MM.1S (cell line): Measurements from ENCODE around the gene LIF.

Experiments used
- DNase-seq: peaks from one replicate; pipeline ENCODE4 v3.0.0-alpha.2; 2015
- H2AFZ ChIP-seq: fragments of 300-600 bp; sonication (generic); 2 replicates; pipeline ENCODE4 v1.6.0; 2016; ENCODE audit warnings: antibody characterized with exemption, low read length
- H3F3A ChIP-seq: fragments of 300-600 bp; sonication (generic); 2 replicates; pipeline ENCODE4 v1.6.1; 2016; ENCODE audit warnings: mild to moderate bottlenecking, antibody characterized with exemption, low read length, moderate library complexity, mixed read lengths; ENCODE audit not compliant: insufficient read depth
- H3K27ac ChIP-seq: fragments of 300-600 bp; sonication (generic); 2 replicates; pipeline ENCODE4 v1.5.1; 2016; ENCODE audit warnings: mild to moderate bottlenecking, low read length
- H3K27me3 ChIP-seq: fragments of 300-600 bp; sonication (generic); replicated peaks from 2 replicates; pipeline ENCODE4 v1.6.0; 2016; ENCODE audit warnings: low read length; ENCODE audit not compliant: insufficient read depth
- H3K36me3 ChIP-seq: fragments of 300-600 bp; sonication (generic); replicated peaks from 2 replicates; pipeline ENCODE4 v1.6.1; 2016; ENCODE audit warnings: mild to moderate bottlenecking, low read length, mixed read lengths; ENCODE audit not compliant: insufficient read depth
- H3K4me1 ChIP-seq: fragments of 300-600 bp; sonication (generic); 2 replicates; pipeline ENCODE4 v1.6.1; 2016; ENCODE audit warnings: low read length, mixed read lengths
- H3K4me2 ChIP-seq: fragments of 300-600 bp; sonication (generic); 2 replicates; pipeline ENCODE4 v1.6.0; 2016; ENCODE audit warnings: low read depth, low read length
- H3K4me3 ChIP-seq: fragments of 300-600 bp; sonication (generic); 2 replicates; pipeline ENCODE4 v1.5.1; 2016; ENCODE audit warnings: low read length, mixed read lengths
- H3K79me2 ChIP-seq: fragments of 300-600 bp; sonication (generic); 2 replicates; pipeline ENCODE4 v1.6.1; 2016; ENCODE audit warnings: mixed run types, low read length, mixed read lengths
- H3K9ac ChIP-seq: fragments of 300-600 bp; sonication (generic); 2 replicates; pipeline ENCODE4 v1.6.1; 2016; ENCODE audit warnings: low read length, mixed read lengths
- H3K9me2 ChIP-seq: fragments of 300-600 bp; sonication (generic); replicated peaks from 2 replicates; pipeline ENCODE4 v1.6.1; 2016; ENCODE audit warnings: mild to moderate bottlenecking, low read length, mixed read lengths; ENCODE audit not compliant: insufficient read depth
- H3K9me3 ChIP-seq: fragments of 300-600 bp; sonication (generic); replicated peaks from 2 replicates; pipeline ENCODE4 v1.6.1; 2016; ENCODE audit warnings: mild to moderate bottlenecking, low read length, mixed read lengths; ENCODE audit not compliant: insufficient read depth
- H4K20me1 ChIP-seq: fragments of 300-600 bp; sonication (generic); 2 replicates; pipeline ENCODE4 v1.6.1; 2016; ENCODE audit warnings: mild to moderate bottlenecking, low read length, moderate library complexity, mixed read lengths; ENCODE audit not compliant: insufficient read depth
- EZH2 ChIP-seq: fragments of 300-600 bp; sonication (generic); optimal IDR thresholded peaks from 2 replicates; pipeline ENCODE3; 2017; ENCODE audit warnings: low read depth, mild to moderate bottlenecking, antibody characterized with exemption, low read length, mixed read lengths
- EZH2phosphoT487 ChIP-seq: fragments of 300-600 bp; sonication (generic); IDR thresholded peaks from 2 replicates; pipeline ENCODE4 v1.6.1; 2018; ENCODE audit warnings: antibody characterized with exemption, low read length
- TF ChIP-seq, protein P1 (sequence below): fragments of 300-600 bp; sonication (generic); IDR thresholded peaks from 2 replicates; pipeline ENCODE4 v1.5.1; 2016; ENCODE audit warnings: antibody characterized with exemption, low read length, mixed read lengths

The LIF gene

DNA sequence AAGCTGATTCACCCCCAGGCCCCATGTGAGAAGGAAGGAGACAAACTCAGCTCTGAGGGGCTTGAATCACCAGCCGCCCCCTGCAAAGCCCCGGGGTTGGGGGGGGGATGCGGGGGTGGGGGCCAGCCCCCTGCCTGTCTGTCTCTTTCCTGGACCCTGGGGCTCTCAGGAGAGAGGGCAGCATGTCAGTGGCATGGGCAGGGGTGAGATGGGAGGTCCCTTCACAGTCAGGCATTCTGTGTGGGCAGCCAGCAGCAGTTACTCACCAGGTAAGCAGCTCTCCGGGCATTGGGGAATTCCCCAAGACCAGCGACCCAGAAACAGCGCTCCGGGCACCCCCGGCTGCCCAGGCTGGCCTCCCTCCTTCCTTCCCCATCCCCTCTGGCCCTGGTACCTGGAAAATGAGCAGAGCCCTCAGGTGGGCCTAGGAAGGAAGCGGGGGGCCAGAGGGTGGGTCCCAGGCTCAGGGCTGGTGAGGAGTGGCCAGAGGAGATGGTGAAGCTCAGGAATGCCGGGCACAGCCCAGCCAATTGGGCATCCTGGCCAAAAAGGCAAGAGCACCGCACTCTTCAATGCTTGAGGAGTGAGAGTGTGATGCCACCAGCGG is 4.2 kb upstream of the LIF start:
- no peaks in the 10 kb centered on the region for H3K79me2 ChIP-seq
- no peak overlapping the region for H3K4me2 ChIP-seq
- no peak overlapping the region for H3K9ac ChIP-seq
- no peaks in the 10 kb centered on the region; the same call in 1 of the 2 replicates for H3K4me1 ChIP-seq
- TF ChIP-seq EZH2phosphoT487 (no peak), EZH2 (no peak)
- TF ChIP-seq, protein P1, sequence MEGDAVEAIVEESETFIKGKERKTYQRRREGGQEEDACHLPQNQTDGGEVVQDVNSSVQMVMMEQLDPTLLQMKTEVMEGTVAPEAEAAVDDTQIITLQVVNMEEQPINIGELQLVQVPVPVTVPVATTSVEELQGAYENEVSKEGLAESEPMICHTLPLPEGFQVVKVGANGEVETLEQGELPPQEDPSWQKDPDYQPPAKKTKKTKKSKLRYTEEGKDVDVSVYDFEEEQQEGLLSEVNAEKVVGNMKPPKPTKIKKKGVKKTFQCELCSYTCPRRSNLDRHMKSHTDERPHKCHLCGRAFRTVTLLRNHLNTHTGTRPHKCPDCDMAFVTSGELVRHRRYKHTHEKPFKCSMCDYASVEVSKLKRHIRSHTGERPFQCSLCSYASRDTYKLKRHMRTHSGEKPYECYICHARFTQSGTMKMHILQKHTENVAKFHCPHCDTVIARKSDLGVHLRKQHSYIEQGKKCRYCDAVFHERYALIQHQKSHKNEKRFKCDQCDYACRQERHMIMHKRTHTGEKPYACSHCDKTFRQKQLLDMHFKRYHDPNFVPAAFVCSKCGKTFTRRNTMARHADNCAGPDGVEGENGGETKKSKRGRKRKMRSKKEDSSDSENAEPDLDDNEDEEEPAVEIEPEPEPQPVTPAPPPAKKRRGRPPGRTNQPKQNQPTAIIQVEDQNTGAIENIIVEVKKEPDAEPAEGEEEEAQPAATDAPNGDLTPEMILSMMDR, result no peak
- no peaks in the 10 kb centered on the region for H3K9me3 ChIP-seq
- no peak for DNase-seq
- H3K9me2 ChIP-seq, result no peaks in the 10 kb centered on the region
- H3K36me3 ChIP-seq, result no peaks in the 10 kb centered on the region
- peaks cover 63% of the 10 kb centered on the region for H3K27me3 ChIP-seq
- H2AFZ ChIP-seq, result no peak overlapping the region
- no peak overlapping the region for H3K4me3 ChIP-seq
- no peaks in the 10 kb centered on the region for H3F3A ChIP-seq
- H3K27ac ChIP-seq, result no peak overlapping the region
- peaks cover 3% of the 10 kb centered on the region; the same call in 1 of the 2 replicates for H4K20me1 ChIP-seq

- Histone ChIP-seq H3K4me1 (no peaks in the 10 kb centered on the region; the same call in 1 of the 2 replicates), H3K4me2 (no peak overlapping the region)
Observed at GRCh38 chr22:30250039-30250565, 3.5 kb upstream of the LIF start.

DNA sequence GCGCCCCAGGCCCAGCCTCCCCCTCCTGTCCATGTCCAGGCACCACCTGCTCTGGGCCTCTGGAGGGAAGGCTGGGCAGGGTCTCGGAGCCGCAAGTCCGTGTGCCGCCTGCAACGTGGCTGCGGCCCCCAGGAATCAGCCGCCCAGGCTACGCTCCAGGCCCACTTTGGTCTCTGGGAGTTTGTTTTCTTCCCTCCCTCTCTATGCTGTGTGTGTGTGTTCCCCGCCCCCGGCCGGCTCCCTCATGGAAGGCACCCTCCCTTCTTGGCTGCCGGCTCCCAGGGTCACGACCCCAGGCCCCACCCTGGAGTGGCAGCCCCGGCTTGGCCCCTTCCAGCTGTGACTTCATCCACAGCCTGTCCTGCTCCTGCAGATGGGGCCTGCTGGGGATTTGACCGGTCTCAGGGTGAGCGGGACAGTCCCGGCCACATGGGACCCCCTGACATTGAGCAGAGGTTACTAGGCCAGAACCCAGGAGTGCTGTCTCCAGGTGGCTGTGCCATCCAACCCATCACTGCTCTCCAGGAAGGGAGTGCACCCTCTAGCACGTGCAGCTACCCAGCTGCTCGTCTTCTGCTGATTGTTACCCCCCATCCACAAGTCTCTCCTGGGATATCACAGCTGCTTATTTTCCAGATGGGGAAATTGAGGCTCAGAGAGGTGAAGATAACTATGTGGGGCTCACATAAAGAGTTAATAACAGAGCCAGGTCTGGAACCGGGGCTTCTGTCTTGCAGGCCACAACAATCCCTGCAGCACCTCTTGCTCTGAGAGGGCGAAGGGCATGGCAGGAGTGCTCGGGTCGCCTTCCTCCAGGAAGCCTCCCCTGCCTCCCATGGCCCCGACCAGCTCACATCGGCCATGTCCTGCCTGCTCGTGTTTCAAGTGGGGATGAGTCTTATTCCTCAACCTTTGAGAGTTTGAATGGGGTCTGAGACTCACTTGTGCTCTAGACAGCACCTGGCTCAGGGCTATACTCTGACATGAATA is 2.8 kb upstream of the LIF start:
- Histone ChIP-seq H3K9me2 (no peaks in the 10 kb centered on the region), H3K9ac (no peak overlapping the region), H3K4me1 (no peaks in the 10 kb centered on the region; the same call in 1 of the 2 replicates), H3K9me3 (no peaks in the 10 kb centered on the region), H3K36me3 (no peaks in the 10 kb centered on the region), H3K27ac (no peak overlapping the region), H3K27me3 (peaks cover 77% of the 10 kb centered on the region), H2AFZ (no peak overlapping the region), H4K20me1 (peaks cover 3% of the 10 kb centered on the region; the same call in 1 of the 2 replicates), H3F3A (no peaks in the 10 kb centered on the region), H3K4me2 (no peak overlapping the region), H3K79me2 (no peaks in the 10 kb centered on the region), H3K4me3 (no peak overlapping the region)
- TF ChIP-seq, protein P1, result no peak
- TF ChIP-seq EZH2phosphoT487, result no peak
- no peak for TF ChIP-seq EZH2
- no peak for DNase-seq

More at GRCh38 chr22:30250039-30250565, 3.5 kb upstream of the LIF start:
- no peak for DNase-seq
- Histone ChIP-seq H2AFZ (no peak overlapping the region), H3F3A (no peaks in the 10 kb centered on the region), H4K20me1 (peaks cover 3% of the 10 kb centered on the region; the same call in 1 of the 2 replicates), H3K4me3 (no peak overlapping the region), H3K27ac (no peak overlapping the region), H3K9ac (no peak overlapping the region), H3K9me2 (no peaks in the 10 kb centered on the region), H3K27me3 (peaks cover 70% of the 10 kb centered on the region), H3K79me2 (no peaks in the 10 kb centered on the region), H3K9me3 (no peaks in the 10 kb centered on the region), H3K36me3 (no peaks in the 10 kb centered on the region)
- TF ChIP-seq EZH2 (no peak), EZH2phosphoT487 (no peak)
